Measurements from ENCODE around the gene PRKCA. TPM values are rescaled to one million over a fixed set of nuclear protein-coding genes. Genes with fewer than 3 reads are reported as not detected.

Gene PRKCA
- total RNA-seq, 1 donor from 2014 or later = 29.0 TPM

- ATAC-seq (no peak), DNase-seq (no peak)
- no peaks in the 10 kb centered on the region for H3K4me1 ChIP-seq
- no peak for TF ChIP-seq CTCF (IDR thresholded peaks at IDR 0.05)
- no peak overlapping the region for H3K27ac ChIP-seq
- H3K27me3 ChIP-seq (ENCODE audit: low read depth) = no peaks in the 10 kb centered on the region
- no peaks in the 10 kb centered on the region for H3K36me3 ChIP-seq
- no peak overlapping the region for H3K4me3 ChIP-seq
- intact Hi-C loops (cut with DNase I) = no loop called here
- H3K9me3 ChIP-seq = no peaks in the 10 kb centered on the region
Observed at GRCh38 chr17:66364990-66365490, 62.6 kb downstream of the PRKCA start.

GRCh38 chr17:66365903-66366302 is 63.5 kb downstream of the PRKCA start:
- Histone ChIP-seq H3K27me3 (ENCODE audit: low read depth) (no peaks in the 10 kb centered on the region), H3K27ac (no peak overlapping the region), H3K9me3 (no peaks in the 10 kb centered on the region), H3K36me3 (no peaks in the 10 kb centered on the region), H3K4me3 (no peak overlapping the region), H3K4me1 (no peaks in the 10 kb centered on the region)
- DNase-seq = no peak
- no peak for ATAC-seq
- no peak for TF ChIP-seq CTCF (IDR thresholded peaks at IDR 0.05)
- intact Hi-C loops (cut with DNase I) = no loop called here

DNA sequence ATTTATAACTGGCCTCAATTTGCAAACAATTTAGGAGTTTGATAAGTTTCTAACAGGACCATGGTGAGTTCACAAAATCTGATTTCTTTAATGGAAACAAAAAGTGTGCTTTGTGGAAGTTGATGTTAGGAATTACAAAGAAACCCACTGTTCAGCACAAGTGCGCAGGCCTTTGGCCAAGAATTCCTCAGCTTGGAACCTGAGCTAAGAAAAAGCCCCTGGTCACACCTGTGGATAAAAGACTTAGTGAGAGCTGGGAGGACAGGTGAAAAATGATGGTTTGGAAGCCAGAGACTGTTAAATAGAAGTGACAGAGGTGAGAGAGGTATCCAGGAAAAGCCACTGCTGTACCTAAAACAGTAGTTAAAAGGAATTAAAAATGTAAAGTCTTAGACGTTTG is 64.7 kb downstream of the PRKCA start:
- no peaks in the 10 kb centered on the region for H3K27me3 ChIP-seq (ENCODE audit: low read depth)
- H3K4me1 ChIP-seq = no peaks in the 10 kb centered on the region
- H3K4me3 ChIP-seq = no peak overlapping the region
- no peaks in the 10 kb centered on the region for H3K9me3 ChIP-seq
- no peak overlapping the region for H3K27ac ChIP-seq
- ATAC-seq (no peak), DNase-seq (no peak)
- no peak for TF ChIP-seq CTCF (IDR thresholded peaks at IDR 0.05)
- intact Hi-C loops (cut with DNase I) = no loop called here
- H3K36me3 ChIP-seq = no peaks in the 10 kb centered on the region

DNA sequence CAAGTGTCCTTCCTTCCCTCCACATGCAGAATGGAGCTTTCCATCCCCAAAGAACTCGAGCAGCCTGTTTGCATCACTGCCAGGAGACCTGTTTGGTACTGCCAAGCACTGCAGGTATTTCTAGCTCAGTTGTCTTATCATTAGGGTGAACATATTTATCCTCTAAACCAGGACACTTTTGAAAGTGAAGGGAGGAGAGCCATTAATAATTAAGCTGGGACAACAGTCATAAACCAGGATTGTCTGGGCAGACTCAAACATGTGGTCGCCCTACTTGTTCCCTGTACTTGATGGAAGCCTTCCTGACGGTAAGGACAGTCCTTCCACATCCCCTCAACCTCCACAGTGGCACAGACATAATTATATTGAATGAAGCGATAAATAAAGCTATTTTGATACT is 67.4 kb downstream of the PRKCA start:
- DNase-seq (no peak), ATAC-seq (no peak)
- H3K27ac ChIP-seq = no peak overlapping the region
- H3K4me3 ChIP-seq = no peak overlapping the region
- peaks cover 3% of the 10 kb centered on the region for H3K4me1 ChIP-seq
- no peaks in the 10 kb centered on the region for H3K27me3 ChIP-seq (ENCODE audit: low read depth)
- intact Hi-C loops (cut with DNase I) = no loop called here
- no peaks in the 10 kb centered on the region for H3K36me3 ChIP-seq
- TF ChIP-seq CTCF (IDR thresholded peaks at IDR 0.05) = no peak
- H3K9me3 ChIP-seq = no peaks in the 10 kb centered on the region

GRCh38 chr17:66371561-66371960 is 69.1 kb downstream of the PRKCA start:
- no peaks in the 10 kb centered on the region for H3K9me3 ChIP-seq
- no peaks in the 10 kb centered on the region for H3K36me3 ChIP-seq
- no peak for TF ChIP-seq CTCF (IDR thresholded peaks at IDR 0.05)
- intact Hi-C loops (cut with DNase I) = no loop called here
- ATAC-seq (no peak), DNase-seq (no peak)
- no peaks in the 10 kb centered on the region for H3K27me3 ChIP-seq (ENCODE audit: low read depth)
- no peak overlapping the region for H3K4me3 ChIP-seq
- H3K4me1 ChIP-seq = peaks cover 9% of the 10 kb centered on the region
- H3K27ac ChIP-seq = no peak overlapping the region

DNA sequence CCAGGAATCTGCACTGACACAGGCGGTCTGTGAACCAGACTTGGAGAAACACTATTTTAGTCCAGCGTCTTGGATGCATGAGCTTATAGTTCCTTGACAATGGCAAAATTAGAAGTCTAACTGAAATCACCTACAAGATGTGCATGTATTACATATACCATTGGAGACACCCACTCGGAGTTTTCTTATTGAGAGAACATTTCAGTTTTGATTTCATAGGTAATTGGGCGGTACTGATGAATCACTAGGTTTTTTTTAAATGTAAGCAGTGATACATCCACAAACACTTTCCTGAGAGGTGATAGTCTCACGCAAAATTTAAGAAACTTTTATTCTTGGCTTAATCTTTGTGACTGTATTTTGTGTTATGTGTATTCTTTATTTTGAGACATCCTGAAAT is 69.8 kb downstream of the PRKCA start:
- intact Hi-C loops (cut with DNase I) = no loop called here

More for the DNA sequence above, 69.8 kb downstream of the PRKCA start:
- Histone ChIP-seq H3K27me3 (ENCODE audit: low read depth) (no peaks in the 10 kb centered on the region), H3K4me1 (peaks cover 9% of the 10 kb centered on the region), H3K4me3 (no peak overlapping the region), H3K27ac (no peak overlapping the region), H3K36me3 (no peaks in the 10 kb centered on the region), H3K9me3 (no peaks in the 10 kb centered on the region)
- TF ChIP-seq CTCF (IDR thresholded peaks at IDR 0.05) = no peak
- ATAC-seq = no peak
- no peak for DNase-seq
